Measurements from ENCODE around the gene MAGT1.
"Not testable (repeated sequence)": the region's sequence is repeated elsewhere in the genome, so short reads cannot be mapped to it uniquely, and the experiment has no call there.

The MAGT1 gene

DNA sequence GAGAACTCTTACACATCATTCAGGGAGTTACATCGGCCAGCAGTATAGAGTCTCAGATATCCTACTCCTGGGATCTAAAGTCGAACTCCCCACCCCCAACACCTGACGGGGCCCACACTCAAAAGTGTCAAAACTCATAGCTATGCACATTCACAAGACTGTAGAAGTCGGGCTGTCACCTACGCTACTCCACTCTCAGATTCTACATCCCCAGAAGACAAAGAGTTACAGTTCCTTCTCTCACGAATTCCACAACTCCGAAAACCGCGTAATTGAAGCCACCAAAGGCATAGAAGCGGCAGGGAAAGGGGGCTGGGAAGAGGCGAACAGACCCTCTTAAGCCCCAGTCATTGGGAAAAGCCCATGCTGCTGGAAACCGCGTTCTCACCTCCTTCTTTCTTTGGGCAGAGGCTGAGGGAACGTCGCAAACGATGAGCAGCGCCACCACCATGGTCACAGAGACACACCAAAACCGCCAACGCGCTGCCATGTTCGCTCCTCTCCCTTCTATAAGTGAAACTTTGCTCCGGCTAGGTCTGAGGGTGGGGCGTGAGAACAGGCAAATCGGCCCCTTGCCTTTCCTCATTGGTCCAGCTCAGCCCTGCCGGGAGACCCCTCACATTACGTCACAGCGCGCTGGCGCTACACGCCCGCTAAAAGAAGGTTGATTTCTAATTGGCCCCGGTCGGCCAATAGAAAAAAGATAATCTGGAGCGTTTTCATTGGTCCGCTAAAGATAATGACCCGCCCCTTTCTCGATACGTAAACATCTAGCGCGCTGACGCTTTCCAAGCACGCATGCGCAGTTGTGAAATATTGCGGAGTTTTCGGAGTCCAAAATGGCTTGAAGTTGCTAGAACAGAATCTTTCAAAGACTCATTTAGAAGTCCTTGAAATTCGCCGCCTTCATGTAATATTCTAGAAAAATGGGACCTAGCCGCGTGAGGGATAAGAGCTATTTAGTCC lies at the start of gene MAGT1:
MAGT1 (minus strand) TSS at position 515 of the 966 bp plus-strand sequence; CDS start at position 490, 25 bp downstream.
- peak; percentile 85 for DNase-seq (ENCODE audit: low read depth)

DNA sequence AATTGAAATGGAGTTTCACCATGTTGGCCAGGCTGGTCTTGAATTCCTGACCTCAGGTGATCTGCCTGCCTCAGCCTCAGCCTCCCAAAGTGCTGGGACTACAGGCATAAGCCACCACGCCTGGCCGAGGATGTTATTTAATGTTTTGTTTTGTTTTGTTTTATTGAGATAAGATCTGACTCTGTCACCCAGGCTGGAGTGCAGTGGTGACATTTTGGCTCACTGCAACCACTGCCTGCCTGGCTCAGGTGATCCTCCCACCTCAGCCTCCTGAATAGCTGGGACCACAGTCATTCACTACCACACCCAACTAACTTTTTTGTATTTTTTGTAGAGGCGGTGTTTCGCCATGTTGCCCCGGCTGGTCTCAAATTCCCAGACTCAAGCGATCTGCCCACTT lies 49.8 kb upstream of the MAGT1 start:
- DNase-seq (ENCODE audit: low read depth), result not testable (repeated sequence)

DNA sequence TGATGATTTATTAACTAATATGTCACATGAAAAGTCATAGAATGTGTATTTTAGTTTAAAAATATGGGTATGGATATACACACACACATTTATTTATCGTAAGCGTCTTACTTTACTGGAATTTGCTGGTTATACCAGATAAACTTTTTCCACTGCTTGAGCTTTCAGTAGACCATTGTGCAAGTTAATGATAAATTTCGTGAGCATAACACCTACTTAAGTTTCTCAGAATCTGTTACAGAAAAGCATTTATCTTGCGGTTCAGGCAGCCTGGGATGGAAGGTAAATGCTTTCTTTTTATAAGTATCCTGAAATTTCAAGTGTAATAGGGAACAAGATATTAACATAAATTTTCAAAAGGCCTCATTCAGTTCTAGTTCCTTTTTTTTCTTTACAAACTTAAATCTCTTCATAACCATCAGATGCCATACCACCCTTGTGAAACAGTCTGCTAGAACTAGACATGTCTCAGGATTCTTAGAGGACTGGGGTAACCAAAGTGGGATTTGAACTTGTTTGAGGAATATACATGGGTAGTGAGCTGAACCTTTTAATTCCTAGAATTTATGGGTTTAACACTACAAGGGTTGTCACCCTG lies 42.9 kb upstream of the MAGT1 start:
- no peak for DNase-seq (ENCODE audit: low read depth)

DNA sequence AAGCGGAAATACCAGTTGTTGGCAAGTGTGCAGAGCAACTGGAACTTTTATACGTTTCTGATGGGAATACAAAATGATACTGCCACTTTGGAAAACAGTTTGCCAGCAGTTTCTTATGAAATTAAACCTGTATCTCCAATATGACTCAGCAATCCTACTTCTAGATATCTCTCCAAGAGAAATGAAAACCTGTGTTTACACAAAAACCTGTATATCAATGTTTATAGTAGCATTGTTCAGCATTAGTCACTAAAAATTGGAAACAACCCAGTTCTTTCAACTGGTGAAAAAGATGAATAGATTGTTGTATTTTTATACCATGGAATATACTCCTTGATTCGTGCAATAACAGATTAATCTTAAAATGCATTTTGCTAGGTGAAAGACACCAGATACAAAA lies 42.1 kb upstream of the MAGT1 start:
- DNase-seq (ENCODE audit: low read depth), result no peak

DNA sequence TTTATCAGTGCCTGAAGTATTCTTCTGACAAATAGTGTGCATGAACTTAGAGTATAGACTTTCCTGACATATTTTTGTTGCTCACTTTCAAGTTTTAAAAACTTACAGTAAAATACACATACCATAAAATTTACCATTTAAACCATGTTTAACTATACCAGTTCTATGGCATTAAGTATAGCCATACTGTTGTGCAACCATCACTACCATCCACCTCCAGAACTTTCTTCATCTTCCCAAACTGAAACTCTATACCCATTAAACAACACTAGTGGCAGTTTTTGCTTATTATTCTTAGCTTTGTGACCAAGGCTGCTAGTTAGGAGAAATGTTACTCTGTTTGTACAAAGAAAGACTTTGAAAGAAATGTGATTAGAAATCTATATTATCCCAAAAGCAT lies 41.1 kb upstream of the MAGT1 start:
- DNase-seq (ENCODE audit: low read depth), result no peak

DNA sequence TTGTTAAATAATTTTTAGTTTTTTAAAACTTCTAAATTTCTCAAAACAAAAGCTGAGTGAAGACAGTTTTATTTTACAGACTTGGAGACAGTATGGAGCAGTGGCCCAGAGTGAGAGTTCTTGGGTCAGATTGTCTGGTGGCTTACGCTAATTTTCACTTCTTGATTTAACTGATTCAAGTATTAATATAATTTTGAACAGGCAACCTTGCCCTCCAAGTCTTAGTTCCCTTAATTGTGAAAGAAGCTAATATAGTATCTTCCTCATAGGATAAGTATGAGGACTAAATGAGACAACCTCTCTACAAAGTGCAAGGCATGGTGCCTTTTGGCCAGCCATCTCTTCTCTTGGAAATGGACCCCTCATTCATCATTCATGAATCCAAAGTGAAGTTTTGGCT lies 40.7 kb upstream of the MAGT1 start:
- no peak for DNase-seq (ENCODE audit: low read depth)

DNA sequence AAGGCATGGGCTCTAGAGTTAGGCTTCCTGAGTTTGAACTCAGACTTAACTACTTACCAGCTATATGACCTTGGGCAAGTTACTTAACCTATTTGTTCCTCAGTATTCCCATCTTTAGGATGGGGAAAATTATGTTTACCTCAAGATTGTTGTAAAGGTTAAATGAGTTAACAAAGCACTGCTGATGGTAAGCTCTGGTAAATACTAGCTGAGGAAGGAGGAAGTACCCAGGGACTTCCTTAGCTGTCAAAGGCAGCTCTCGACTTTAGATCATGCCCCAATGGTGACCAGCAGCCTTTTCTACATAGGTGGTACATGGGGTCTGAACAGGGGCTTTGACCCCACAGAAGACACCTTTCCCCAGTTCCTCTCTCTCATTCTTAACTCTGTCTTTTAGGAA lies 35.3 kb upstream of the MAGT1 start:
- no peak for DNase-seq (ENCODE audit: low read depth)

DNA sequence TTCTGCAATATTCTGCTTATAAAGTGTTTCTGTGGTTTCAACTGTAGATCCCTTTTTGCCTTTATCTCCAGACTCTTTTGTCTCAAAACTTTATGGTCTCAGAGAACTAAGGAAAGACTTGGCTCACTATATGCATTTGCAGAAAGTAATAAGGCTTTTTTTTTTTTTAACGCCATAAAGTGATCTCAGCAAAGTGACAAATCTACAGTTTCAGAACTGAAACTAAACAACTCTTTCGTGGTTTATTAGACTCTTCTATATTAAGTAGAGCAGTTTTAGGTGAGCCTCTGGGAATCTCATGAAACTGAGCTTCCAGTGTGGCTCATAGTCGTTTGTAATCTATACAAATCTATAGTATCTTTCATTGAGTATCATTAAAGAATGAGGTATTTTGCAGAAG lies 30.5 kb upstream of the MAGT1 start:
- DNase-seq (ENCODE audit: low read depth), result no peak

DNA sequence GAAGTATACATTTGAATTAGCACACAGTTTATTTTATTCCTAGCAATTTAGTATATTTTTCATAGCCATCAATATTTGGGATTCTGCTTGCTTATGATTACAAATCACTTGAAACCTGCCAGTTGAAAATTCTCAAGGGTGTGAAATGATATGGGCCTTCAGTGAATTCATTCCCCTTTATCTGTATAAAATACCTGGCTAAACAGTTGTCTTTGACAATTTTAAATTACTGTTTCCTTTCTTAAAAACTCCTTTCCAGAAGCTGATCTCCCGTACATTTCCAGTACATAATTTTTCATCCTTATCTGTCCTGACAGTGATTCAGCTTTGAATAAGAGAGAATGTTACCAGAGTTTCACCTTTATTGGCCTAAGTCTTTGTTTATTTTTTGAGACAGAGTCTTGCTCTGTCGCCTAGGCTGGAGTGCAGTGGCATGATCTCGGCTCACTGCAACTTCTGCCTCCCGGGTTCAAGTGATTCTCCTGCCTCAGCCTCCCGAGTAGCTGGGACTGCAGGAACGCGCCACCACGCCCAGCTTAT lies 29.2 kb upstream of the MAGT1 start:
- DNase-seq (ENCODE audit: low read depth), result no peak

DNA sequence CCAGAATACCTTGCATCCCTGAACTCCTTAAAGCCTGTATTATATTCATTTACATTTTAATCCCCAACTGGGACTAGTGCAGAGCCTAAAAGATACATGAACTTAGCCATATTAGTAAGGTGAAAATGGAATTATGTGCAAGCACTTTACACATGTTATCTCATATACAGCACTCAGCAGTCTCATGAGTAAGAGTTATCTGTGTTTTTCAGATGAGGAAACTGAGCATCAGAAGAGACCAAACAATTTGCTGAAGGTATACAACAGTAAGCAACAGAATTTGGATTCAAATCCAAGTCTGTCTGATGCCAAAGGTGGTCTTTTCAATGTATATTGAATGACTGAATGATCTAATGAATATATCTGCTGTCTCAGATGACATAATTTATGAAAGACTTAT lies 27.6 kb upstream of the MAGT1 start:
- no peak for DNase-seq (ENCODE audit: low read depth)

DNA sequence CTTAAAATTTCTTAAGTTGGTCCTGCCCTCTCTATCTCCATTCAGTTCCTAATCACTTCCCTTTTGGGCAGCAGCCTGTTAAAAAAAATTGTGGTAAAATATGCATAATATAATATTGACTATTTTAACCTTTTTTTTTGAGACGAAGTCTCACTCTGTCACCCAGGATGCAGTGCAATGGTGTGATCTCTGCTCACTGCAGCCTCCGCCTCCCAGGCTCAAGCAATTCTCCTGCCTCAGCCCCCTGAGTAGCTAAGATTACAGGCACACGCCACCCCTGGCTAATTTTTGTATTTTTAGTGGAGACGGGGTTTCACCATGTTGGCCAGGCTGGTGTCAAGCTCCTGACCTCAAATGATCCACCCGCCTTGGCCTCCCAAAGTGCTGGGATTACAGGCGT lies 24.1 kb upstream of the MAGT1 start:
- not testable (repeated sequence) for DNase-seq (ENCODE audit: low read depth)

DNA sequence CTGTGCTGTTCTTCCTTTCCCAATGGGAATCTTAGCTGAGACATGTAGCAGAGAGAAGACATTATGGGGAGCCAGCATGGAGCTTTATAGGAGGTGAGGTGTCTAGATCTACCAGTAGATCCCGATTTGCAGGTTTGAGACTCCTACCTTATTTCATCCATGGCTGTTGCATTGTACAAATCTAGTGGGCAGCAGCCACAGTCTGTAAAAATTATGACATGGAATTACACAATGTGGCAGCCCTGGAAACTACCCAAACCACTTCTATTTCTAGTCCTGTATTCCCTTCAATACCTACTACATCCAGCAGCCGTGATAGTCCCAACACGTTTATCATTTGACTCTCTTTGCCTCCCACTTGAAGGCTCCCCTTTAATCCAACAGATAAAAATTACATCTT lies 23.3 kb upstream of the MAGT1 start:
- no peak for DNase-seq (ENCODE audit: low read depth)

DNA sequence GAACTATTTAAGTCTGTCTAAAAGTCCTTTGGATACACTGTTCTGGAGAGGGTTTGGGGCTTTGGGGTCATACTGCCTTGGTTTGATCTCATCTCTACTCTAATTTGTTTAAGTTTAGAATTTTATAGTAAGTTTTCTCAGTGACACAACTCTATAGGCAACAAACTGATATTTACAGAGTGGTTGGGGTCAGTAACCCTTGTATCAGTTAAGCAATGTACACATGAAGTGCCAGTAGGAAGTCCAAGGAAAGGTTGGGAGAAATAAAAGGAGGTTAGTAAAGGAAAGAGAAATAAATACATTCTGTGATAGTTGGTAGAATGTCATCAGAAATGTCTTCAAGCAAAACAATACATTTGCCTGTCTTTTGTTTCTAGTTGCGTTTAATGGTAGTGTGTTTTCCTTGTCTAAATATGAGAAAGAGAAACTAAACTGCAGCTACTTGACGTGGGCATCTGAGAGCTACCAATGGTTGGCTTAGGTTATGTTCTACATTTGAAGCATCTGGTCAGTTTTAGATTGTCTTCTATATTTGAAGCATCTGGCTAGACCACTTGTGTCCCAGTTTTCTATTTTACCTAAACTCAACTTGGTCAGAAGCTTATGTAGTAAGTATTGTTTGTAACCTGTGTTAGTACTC lies 22.2 kb upstream of the MAGT1 start:
- no peak for DNase-seq (ENCODE audit: low read depth)

DNA sequence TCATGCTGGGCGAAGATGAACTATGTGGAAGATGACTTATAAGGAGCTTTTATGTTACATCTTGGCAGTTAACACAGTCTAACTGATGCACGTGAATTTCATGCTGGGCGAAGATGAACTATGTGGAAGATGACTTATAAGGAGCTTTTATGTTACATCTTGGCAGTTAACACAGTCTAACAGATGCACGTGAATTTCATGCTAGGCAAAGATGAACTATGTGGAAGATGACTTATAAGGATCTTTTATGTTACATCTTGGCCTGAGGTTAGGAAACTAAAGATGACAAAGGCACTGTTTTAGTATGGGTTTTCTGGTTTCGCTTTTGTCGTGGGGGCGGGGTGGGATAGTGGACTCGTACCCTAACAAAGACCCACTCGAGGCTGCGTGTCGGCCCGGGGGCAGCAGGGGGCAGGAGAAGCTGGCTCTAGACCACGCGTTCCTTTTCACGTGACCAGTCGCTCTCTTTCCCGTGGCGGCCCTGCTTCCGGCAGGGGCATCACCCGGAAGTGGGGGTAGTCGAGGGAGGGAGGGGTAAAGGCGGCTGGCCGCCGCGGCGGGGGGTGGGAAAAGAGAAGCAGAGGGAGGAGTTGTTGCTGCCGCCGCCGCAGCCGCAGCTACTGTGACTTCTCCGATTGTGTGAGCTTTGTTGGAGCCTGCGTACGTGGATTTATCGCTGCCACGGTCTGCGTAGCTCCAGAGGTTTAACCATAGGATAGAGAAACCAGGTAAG lies 15.0 kb upstream of the MAGT1 start, which contains the start of gene ATP7A:
ATP7A (plus strand) TSS at position 586 of the 733 bp plus-strand sequence. CDS start 60,949 bp downstream, outside the sequence.
- DNase-seq (ENCODE audit: low read depth), result peak; percentile 51

DNA sequence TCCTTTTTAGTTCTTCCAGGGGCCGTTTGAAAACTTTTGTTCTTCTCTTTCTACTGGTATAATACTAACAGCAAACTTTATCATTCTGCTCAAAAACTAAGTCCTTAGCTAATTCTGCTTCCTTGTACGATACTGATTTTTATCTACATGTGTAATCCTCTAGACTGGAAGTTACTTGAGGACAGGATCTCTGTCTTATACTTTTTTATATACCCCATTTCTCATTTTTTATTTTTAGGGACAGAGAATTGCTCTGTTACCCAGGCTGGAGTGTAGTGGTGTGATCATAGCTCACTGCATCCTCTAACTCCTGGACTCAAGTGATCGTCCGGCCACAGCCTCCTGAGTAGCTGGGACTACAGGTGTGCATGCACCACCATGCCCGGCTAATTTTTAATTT lies 6.3 kb upstream of the MAGT1 start:
- no peak for DNase-seq (ENCODE audit: low read depth)

DNA sequence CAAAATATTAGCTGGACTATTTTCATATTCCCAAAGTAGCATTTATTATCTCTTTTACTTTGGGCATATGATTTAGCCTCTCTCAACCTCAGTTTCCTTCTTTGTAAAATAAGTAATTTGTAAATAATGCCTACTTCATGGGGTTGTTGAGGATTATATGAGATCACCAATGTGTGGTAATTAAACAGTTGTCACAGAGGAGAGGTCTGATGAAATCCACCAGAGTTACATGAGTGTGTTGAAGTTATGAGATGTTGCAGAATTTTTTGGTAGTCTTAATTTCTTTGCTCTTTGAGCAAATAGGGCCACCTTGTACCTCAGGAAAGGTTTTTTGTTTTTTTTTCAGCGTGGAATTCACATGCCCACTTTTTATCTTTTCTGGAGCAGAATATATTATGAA lies 5.5 kb upstream of the MAGT1 start:
- no peak for DNase-seq (ENCODE audit: low read depth)

DNA sequence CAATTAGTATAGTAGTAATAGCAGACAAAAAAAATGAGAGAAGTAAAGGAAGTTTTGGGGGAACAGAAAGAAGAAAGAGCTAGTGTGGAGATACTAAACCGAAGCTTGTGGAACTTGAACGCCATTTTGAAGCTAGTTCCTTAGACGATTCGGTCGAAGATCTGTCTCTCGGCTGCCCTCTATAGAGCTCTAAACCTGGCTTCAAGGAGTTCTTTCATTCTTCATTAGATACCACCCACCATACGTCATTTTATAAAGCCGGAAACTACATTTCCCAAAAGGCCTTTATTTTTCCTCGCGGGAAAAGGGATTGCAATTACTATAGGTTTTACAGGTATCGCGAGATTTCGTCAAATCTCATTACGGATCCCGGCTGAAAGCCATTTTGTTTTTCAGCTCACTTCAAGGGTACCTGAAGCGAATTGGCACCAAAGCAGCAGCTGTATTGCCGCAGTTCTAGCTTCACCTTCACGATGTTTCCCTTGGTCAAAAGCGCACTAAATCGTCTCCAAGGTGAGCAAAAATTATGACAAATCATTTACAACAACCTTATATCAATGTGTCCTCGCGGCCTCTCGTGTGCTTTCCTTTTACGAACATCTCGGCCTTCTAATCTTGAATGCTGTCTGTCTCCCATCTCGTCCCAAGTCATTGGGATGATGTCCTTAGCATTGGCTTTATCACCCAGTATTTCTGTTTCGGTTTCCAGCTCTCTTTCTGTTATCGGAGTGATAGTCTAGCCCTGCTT lies 4.0 kb upstream of the MAGT1 start, which contains the start of gene COX7B:
COX7B (plus strand) TSS at position 388 of the 748 bp plus-strand sequence; CDS start at position 474, 86 bp downstream.
- DNase-seq (ENCODE audit: low read depth), result peak; percentile 77

DNA sequence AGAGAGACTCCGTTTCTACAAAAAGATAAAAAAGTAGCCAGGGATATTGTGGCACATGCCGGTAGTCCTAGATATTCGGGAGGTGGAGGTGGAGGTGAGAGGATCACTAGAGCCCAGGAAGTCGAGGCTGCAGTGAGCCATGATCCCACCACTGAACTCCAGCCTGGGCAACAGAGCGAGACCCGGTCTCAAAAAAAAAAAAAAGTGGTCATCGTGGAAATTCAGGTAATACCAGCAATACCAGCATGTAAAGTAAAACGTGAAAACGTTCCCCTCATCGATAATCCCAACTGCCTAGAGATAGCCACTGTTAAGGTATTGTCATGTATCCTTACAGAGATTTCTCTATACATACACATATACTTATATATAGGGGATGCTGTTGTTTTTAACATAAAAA lies 1.5 kb downstream of the MAGT1 start:
- DNase-seq (ENCODE audit: low read depth), result no peak

DNA sequence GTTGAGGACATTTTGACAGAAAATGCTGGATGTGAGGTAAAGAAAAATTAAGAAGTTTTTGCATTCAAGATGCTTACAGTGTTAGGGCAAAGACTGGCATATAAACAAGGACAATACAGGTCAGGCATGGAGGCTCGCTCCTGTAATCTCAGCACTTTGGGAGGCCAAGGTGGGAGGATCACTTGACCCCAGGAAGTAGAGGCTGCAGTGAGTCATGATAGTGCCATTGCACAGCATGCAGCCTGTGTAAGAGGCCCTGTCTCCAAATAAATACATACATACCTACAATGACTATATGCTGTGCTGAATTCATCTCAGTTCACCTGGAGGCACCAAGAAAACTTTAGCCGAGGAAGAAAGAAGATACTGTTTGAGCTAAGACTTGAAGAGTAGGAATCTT lies 2.3 kb downstream of the MAGT1 start:
- no peak for DNase-seq (ENCODE audit: low read depth)

DNA sequence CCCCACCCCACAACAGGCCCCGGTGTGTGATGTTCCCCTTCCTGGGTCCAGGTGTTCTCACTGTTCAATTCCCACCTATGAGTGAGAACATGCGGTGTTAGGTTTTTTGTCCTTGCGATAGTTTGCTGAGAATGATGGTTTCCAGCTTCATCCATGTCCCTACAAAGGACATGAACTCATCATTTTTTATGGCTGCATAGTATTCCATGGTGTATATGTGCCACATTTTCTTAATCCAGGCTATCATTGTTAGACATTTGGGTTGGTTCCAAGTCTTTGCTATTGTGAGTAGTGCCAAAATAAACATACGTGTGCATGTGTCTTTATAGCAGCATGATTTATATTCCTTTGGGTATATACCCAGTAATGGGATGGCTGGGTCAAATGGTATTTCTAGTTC lies 13.8 kb downstream of the MAGT1 start:
- DNase-seq (ENCODE audit: low read depth), result not testable (repeated sequence)

DNA sequence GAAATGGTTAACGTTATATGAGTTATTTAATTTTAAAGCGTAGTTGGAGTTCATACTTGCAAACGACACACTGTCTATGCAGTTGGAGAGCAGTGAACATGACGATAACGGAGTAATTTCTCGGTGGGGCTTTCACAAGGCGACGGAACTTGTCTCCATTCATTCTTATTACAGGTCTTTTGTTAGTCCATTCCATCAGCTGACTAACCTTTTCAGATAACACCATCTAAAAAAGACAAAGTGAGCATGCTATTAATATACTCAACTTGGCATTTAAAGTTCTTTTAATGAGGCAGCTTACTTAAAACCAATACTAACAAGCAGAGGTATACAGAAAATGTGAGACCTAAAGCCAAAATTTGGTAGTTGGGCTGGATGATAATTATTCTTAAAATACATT lies 19.9 kb downstream of the MAGT1 start:
- no peak for DNase-seq (ENCODE audit: low read depth)
